HCT116 (cell line): ENCODE measurements around the gene MSI2.

ENCODE experiments used
- ZNF274 ChIP-seq: fragments of 200-500 bp; sonication (Bioruptor generic); IDR thresholded peaks from 2 replicates; pipeline ENCODE4 v1.6.1; 2014; ENCODE audit warnings: mild to moderate bottlenecking, low read depth, low read length, inconsistent platforms
- TF ChIP-seq, protein P1 (sequence below): IDR thresholded peaks from 2 replicates; pipeline ENCODE4 v1.6.1; 2012
- TF ChIP-seq, protein P2 (sequence below): IDR thresholded peaks from 2 replicates; pipeline ENCODE4 v1.6.1; 2012

- TF ChIP-seq, protein P1, sequence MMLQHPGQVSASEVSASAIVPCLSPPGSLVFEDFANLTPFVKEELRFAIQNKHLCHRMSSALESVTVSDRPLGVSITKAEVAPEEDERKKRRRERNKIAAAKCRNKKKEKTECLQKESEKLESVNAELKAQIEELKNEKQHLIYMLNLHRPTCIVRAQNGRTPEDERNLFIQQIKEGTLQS: no peak
- TF ChIP-seq ZNF274: no peak
- TF ChIP-seq, protein P2, sequence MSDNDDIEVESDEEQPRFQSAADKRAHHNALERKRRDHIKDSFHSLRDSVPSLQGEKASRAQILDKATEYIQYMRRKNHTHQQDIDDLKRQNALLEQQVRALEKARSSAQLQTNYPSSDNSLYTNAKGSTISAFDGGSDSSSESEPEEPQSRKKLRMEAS: no peak
Measured at GRCh38 chr17:57236686-57237299, 19.5 kb upstream of the MSI2 start.
